ENCODE results near the gene G0S2.

Gene G0S2

DNA sequence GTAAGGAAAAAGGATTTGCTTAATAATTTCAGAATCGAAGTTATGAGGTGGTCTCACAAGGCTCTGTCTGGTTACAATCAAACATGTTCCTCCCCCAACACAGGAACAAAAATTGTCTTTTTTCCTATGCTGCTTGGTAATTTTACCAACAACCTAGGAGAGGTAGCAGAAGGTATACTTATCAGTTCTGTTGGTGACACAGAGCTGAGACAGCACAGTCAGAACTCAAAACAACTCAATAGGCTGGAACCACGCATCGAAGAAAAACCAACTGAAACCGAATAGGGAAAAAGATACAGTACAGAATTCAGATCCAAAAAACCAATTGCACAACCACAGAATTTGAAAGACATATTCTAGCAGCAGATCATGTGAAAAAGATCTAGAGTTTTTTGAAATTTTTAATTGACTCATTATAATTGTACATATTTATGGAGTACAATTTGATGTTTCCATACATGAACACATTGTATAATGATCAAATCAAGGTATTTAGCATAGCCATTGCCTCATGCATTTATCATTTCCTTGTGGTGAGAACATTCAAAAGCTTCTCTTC, 3.8 kb downstream of the G0S2 start:
- WGBS, 2 experiments: 78 to 92% methylated on average over 3 to 4 of the region's 4 CpGs
- no peak overlapping the region for H3K27ac ChIP-seq (ENCODE audit: insufficient read depth, low read depth, low read length, poor library complexity, severe bottlenecking)
- H3K27me3 ChIP-seq (ENCODE audit: control insufficient read depth, insufficient read depth, low read length, poor library complexity, severe bottlenecking): peaks cover 57% of the 10 kb centered on the region
- H3K9me3 ChIP-seq (ENCODE audit: control insufficient read depth, low read length): no peaks in the 10 kb centered on the region
- no peak overlapping the region for H3K4me3 ChIP-seq (ENCODE audit: insufficient read depth, low read depth, low read length)
- no peaks in the 10 kb centered on the region for H3K4me1 ChIP-seq (ENCODE audit: control insufficient read depth, insufficient read depth, low read length)
- H3K36me3 ChIP-seq (ENCODE audit: control insufficient read depth, insufficient read depth, low read length): no peaks in the 10 kb centered on the region

DNA sequence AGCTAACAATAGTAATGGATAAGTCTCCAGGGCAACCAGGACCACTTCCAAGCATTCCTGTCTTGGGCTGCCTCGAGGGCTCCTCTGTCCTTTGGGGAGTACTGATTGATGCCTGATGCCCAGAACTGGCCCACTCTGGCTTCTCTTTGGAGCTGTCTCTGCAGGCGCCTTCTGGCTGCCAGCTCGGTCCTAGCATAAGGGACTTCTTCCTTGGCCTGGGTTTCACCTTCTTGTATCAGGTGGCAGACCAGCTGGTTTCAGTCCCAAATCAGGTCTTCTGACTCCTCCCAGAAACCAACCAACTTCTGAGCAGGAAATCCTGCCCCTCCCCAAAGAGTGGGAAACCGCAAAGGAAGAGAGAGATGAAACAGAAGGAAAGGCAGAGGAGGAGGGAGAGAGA, 10.6 kb downstream of the G0S2 start:
- Histone ChIP-seq H3K36me3 (ENCODE audit: control insufficient read depth, insufficient read depth, low read length) (no peaks in the 10 kb centered on the region), H3K9me3 (ENCODE audit: control insufficient read depth, low read length) (no peaks in the 10 kb centered on the region), H3K27me3 (ENCODE audit: control insufficient read depth, insufficient read depth, low read length, poor library complexity, severe bottlenecking) (peaks cover 5% of the 10 kb centered on the region), H3K27ac (ENCODE audit: insufficient read depth, low read depth, low read length, poor library complexity, severe bottlenecking) (no peak overlapping the region), H3K4me1 (ENCODE audit: control insufficient read depth, insufficient read depth, low read length) (peaks cover 6% of the 10 kb centered on the region), H3K4me3 (ENCODE audit: insufficient read depth, low read depth, low read length) (no peak overlapping the region)
- 77 to 81% methylated on average over 4 of the region's 4 CpGs for WGBS, 2 experiments

DNA sequence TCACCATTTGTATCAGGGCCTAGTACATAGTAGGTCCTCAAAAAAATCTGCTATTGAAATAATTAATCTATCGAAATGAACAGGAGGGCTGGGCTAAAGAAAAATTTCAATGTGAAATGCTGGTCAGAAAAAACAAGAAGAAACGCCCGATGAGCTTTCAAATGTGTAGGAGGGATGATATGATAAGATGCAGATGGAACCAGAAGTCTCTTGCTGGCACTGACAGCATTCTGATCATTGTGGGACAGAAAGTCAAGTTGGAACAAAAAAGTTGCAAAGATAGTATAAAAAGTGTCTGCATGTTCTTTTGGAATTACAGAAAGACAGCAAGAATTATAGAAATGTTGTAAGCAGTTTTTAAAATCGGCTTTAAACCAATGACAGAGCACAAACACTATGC, 11.1 kb downstream of the G0S2 start:
- Histone ChIP-seq H3K9me3 (ENCODE audit: control insufficient read depth, low read length) (no peaks in the 10 kb centered on the region), H3K27ac (ENCODE audit: insufficient read depth, low read depth, low read length, poor library complexity, severe bottlenecking) (no peak overlapping the region), H3K4me1 (ENCODE audit: control insufficient read depth, insufficient read depth, low read length) (peaks cover 6% of the 10 kb centered on the region), H3K27me3 (ENCODE audit: control insufficient read depth, insufficient read depth, low read length, poor library complexity, severe bottlenecking) (peaks cover under 1% of the 10 kb centered on the region), H3K36me3 (ENCODE audit: control insufficient read depth, insufficient read depth, low read length) (no peaks in the 10 kb centered on the region), H3K4me3 (ENCODE audit: insufficient read depth, low read depth, low read length) (no peak overlapping the region)
- 92 to 95% methylated on average over 4 of the region's 4 CpGs for WGBS, 2 experiments

DNA sequence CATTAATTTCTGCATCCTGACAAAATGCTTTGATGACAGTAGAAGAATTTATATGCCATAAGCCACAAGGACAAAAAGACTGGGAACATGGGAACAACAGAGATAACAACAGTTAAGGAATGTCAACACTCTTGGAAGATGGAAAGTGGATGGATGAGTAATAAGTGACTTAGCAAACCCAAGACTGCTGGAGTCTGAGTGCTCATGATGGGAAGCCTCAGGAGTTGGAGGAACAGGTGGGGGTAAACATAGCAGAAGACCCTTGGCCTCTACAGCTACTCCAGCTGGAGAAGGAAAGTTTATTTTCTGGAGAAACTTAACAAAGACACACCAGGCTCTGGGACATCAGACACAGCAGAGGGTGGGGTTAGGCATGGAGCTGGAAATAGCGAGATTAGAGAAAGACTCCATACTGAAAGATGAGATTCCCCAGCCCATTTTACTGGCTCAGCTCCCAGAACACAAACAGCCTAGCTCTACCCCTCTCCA, 13.6 kb downstream of the G0S2 start:
- H3K27me3 ChIP-seq (ENCODE audit: control insufficient read depth, insufficient read depth, low read length, poor library complexity, severe bottlenecking): peaks cover 8% of the 10 kb centered on the region
- no peaks in the 10 kb centered on the region for H3K9me3 ChIP-seq (ENCODE audit: control insufficient read depth, low read length)
- peaks cover 6% of the 10 kb centered on the region for H3K4me1 ChIP-seq (ENCODE audit: control insufficient read depth, insufficient read depth, low read length)
- WGBS, 2 experiments: 91 to 100% methylated on average over 1 of the region's 1 CpG
- H3K27ac ChIP-seq (ENCODE audit: insufficient read depth, low read depth, low read length, poor library complexity, severe bottlenecking): no peak overlapping the region
- H3K36me3 ChIP-seq (ENCODE audit: control insufficient read depth, insufficient read depth, low read length): no peaks in the 10 kb centered on the region
- H3K4me3 ChIP-seq (ENCODE audit: insufficient read depth, low read depth, low read length): no peak overlapping the region

DNA sequence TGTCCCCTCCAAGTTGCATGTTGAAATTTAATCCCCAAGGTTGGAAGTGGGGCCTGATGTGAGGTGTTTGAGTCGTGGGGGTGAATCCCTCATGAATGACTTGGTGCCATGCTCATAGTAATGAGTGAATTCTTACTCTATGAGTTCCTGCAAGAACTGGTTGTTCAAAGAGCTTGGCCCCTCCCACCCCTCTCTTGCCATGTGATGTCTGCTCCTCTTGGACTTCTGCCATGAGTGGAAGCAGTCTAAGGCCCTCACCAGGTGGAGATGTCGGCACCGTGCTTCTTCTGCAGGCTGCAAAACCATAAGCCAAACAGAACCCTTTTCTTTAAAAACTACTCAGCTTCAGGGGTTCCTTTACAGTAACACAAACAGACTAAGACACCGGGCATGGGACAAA, 14.3 kb downstream of the G0S2 start:
- Histone ChIP-seq H3K36me3 (ENCODE audit: control insufficient read depth, insufficient read depth, low read length) (no peaks in the 10 kb centered on the region), H3K27ac (ENCODE audit: insufficient read depth, low read depth, low read length, poor library complexity, severe bottlenecking) (no peak overlapping the region), H3K4me1 (ENCODE audit: control insufficient read depth, insufficient read depth, low read length) (peaks cover 6% of the 10 kb centered on the region), H3K4me3 (ENCODE audit: insufficient read depth, low read depth, low read length) (no peak overlapping the region), H3K9me3 (ENCODE audit: control insufficient read depth, low read length) (no peaks in the 10 kb centered on the region), H3K27me3 (ENCODE audit: control insufficient read depth, insufficient read depth, low read length, poor library complexity, severe bottlenecking) (peaks cover 15% of the 10 kb centered on the region)
- 73 to 76% methylated on average over 4 of the region's 4 CpGs for WGBS, 2 experiments

DNA sequence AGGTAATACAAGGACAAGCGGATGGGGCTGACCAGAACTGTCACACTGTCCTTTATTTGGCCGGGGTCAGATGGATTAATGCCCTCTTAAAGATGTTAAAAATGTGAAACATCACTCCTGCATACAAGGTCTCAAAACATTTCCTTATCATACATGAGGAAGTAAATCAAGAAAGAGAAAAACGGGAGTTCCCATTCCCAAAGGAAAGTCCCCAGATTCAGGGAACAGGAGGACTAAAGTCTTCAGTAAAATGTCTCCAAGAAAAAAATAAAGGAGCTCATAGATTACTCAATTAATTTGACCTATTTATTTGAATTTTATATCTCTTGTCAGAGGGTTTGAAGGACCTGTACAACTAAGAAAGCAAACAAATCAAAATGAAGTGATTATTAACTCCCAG, 16.0 kb downstream of the G0S2 start:
- no peaks in the 10 kb centered on the region for H3K36me3 ChIP-seq (ENCODE audit: control insufficient read depth, insufficient read depth, low read length)
- H3K27ac ChIP-seq (ENCODE audit: insufficient read depth, low read depth, low read length, poor library complexity, severe bottlenecking): no peak overlapping the region
- 87 to 93% methylated on average over 2 to 3 of the region's 3 CpGs for WGBS, 2 experiments
- peaks cover 20% of the 10 kb centered on the region for H3K27me3 ChIP-seq (ENCODE audit: control insufficient read depth, insufficient read depth, low read length, poor library complexity, severe bottlenecking)
- no peaks in the 10 kb centered on the region for H3K4me1 ChIP-seq (ENCODE audit: control insufficient read depth, insufficient read depth, low read length)
- H3K4me3 ChIP-seq (ENCODE audit: insufficient read depth, low read depth, low read length): no peak overlapping the region
- no peaks in the 10 kb centered on the region for H3K9me3 ChIP-seq (ENCODE audit: control insufficient read depth, low read length)

DNA sequence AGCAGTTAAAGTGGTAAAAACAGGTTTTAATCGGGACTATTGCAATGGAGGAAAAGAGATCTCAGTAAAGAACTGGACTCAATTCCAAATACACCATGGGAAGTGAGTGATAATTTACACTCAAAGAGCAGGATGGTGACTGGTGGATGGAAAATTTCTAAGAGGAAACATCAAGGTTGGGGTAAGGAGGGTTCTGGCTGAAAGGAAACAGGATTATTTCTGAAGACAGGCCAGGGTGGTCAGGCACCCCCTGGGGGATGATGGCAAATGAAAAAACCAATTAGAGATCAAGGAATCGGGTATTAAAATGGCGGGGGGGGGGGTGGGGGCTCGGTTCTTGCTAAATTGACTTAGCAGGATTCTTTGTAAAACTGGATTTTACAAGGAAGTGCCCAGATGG, 17.1 kb downstream of the G0S2 start:
- Histone ChIP-seq H3K36me3 (ENCODE audit: control insufficient read depth, insufficient read depth, low read length) (no peaks in the 10 kb centered on the region), H3K9me3 (ENCODE audit: control insufficient read depth, low read length) (no peaks in the 10 kb centered on the region), H3K27ac (ENCODE audit: insufficient read depth, low read depth, low read length, poor library complexity, severe bottlenecking) (no peak overlapping the region), H3K4me1 (ENCODE audit: control insufficient read depth, insufficient read depth, low read length) (no peaks in the 10 kb centered on the region), H3K27me3 (ENCODE audit: control insufficient read depth, insufficient read depth, low read length, poor library complexity, severe bottlenecking) (peaks cover 20% of the 10 kb centered on the region), H3K4me3 (ENCODE audit: insufficient read depth, low read depth, low read length) (no peak overlapping the region)
- 83 to 84% methylated on average over 3 to 4 of the region's 4 CpGs for WGBS, 2 experiments

DNA sequence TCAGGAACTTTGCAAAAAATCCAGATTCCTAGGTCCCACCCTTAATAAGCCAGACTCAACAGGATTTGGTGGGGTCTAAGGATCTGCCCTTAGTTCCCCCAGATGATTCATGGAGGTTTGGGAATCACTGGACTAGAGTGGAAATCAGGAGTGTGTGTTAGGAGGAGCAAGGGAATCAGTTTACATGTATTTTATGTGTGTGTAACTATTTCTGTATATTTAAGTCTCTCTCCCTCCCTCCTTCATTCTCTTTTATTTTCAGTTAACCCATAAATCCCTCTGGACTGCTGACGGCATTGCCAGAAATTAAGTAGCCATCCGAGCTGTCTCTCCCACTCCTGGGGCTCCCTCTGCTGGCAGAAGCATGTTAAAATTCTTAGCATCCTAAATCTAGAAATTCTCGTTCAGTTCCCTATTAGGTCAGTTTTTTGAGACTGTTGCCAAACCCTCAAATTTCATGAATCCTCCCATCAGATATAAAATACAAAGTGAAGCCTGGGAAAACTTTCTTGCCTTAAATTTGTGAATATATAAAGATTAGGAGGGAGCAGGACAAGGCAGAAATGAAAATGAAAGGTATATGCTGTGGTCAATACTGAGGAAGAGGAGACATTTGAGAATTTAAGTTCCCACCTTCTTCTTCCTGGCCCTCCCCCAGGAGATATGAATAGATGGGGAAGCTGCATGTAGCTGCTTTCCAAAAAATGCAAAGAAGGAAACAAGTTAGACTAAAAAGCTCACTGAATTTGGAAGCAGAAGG, 17.7 kb downstream of the G0S2 start:
- Histone ChIP-seq H3K27ac (ENCODE audit: insufficient read depth, low read depth, low read length, poor library complexity, severe bottlenecking) (no peak overlapping the region), H3K36me3 (ENCODE audit: control insufficient read depth, insufficient read depth, low read length) (no peaks in the 10 kb centered on the region), H3K4me1 (ENCODE audit: control insufficient read depth, insufficient read depth, low read length) (no peaks in the 10 kb centered on the region), H3K27me3 (ENCODE audit: control insufficient read depth, insufficient read depth, low read length, poor library complexity, severe bottlenecking) (peaks cover 20% of the 10 kb centered on the region), H3K9me3 (ENCODE audit: control insufficient read depth, low read length) (no peaks in the 10 kb centered on the region), H3K4me3 (ENCODE audit: insufficient read depth, low read depth, low read length) (no peak overlapping the region)
- 5 to 7% methylated on average over 3 of the region's 3 CpGs for whole genome bisulfite sequencing, 2 experiments

DNA sequence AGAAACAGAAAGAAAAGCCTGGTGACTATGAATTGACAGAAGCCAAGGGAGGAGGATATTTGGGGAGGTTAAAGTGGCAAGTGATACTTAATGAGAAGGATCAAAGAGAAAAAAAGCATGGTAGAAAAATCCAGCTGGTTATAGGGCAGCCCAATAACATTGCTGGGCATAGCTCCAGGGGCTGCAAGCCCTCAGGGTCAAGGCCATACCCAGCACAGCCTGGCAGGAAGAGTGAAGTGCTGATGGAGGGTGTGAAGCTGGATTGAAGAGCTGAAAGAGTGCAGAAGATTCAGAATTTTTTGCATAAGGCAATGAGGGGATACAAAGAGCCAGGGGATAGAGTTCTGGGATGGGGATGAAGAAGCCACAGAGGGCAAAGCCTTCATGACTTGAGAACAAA, 21.5 kb downstream of the G0S2 start:
- no peaks in the 10 kb centered on the region for H3K9me3 ChIP-seq (ENCODE audit: control insufficient read depth, low read length)
- H3K4me3 ChIP-seq (ENCODE audit: insufficient read depth, low read depth, low read length): no peak overlapping the region
- H3K27ac ChIP-seq (ENCODE audit: insufficient read depth, low read depth, low read length, poor library complexity, severe bottlenecking): no peak overlapping the region
- peaks cover 20% of the 10 kb centered on the region for H3K27me3 ChIP-seq (ENCODE audit: control insufficient read depth, insufficient read depth, low read length, poor library complexity, severe bottlenecking)
- no peaks in the 10 kb centered on the region for H3K4me1 ChIP-seq (ENCODE audit: control insufficient read depth, insufficient read depth, low read length)
- H3K36me3 ChIP-seq (ENCODE audit: control insufficient read depth, insufficient read depth, low read length): no peaks in the 10 kb centered on the region

DNA sequence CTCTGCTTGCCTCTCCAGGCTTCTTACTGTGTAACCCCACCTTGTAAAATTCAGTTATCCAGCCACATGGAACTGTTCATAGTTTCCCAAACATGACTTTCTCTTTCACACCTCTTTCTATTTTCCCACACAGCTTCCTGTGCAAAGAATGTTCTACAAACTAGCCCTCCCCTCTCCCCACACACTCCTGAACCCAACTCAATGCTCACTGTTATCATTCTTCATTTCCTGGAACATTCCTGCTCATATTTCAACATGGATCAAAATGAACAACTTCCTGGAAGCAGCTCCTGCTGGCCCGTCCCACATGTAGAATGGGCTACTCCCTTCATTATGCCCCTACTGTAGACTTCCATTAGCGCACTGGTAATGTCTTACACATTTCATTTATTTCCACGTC, 21.9 kb downstream of the G0S2 start:
- H3K9me3 ChIP-seq (ENCODE audit: control insufficient read depth, low read length): no peaks in the 10 kb centered on the region
- 96% methylated on average over 3 of the region's 3 CpGs for WGBS, 2 experiments
- no peak overlapping the region for H3K27ac ChIP-seq (ENCODE audit: insufficient read depth, low read depth, low read length, poor library complexity, severe bottlenecking)
- H3K4me3 ChIP-seq (ENCODE audit: insufficient read depth, low read depth, low read length): no peak overlapping the region
- no peaks in the 10 kb centered on the region for H3K4me1 ChIP-seq (ENCODE audit: control insufficient read depth, insufficient read depth, low read length)
- H3K36me3 ChIP-seq (ENCODE audit: control insufficient read depth, insufficient read depth, low read length): no peaks in the 10 kb centered on the region
- H3K27me3 ChIP-seq (ENCODE audit: control insufficient read depth, insufficient read depth, low read length, poor library complexity, severe bottlenecking): peaks cover 20% of the 10 kb centered on the region
